ENCODE data around the gene TUBA1B. TPM values are rescaled to one million over a fixed set of nuclear protein-coding genes. Genes with fewer than 3 reads are reported as not detected.

The TUBA1B gene
- total and polyA plus RNA-seq, 2 of the 8 experiments (the other 6 are each of a cell fraction or from before 2014, with no cell fraction given): 2,092 to 6,837 TPM

GRCh38 chr12:49126852-49127763 lies 4.1 kb downstream of the TUBA1B start:
- Histone ChIP-seq H3K4ac (replicated peaks; ENCODE audit: insufficient read length, low read depth, low read length) (no peak overlapping the region), H2AFZ (ENCODE audit: low read length) (no peak overlapping the region), H4K5ac (ENCODE audit: insufficient read length, low read depth, low read length) (no peak overlapping the region), H2BK20ac (ENCODE audit: low read length) (no peak overlapping the region), H3K14ac (ENCODE audit: insufficient read length) (no peak overlapping the region), H3K9me3 (ENCODE audit: insufficient read depth in 2 of 2, low read depth in 1 of 2, low read length in 1 of 2) (peaks cover 0 to 3% of the 10 kb centered on the region in 2 experiments; a peak in 1 of 4 replicates), H2BK120ac (replicated peaks; ENCODE audit: low read depth, low read length) (no peak overlapping the region), H3K4me3 (ENCODE audit: extremely low read depth in 1 of 4, insufficient read depth in 2 of 4, low read depth in 3 of 4, low read length in 4 of 4) (no peak overlapping the region), H3K23me2 (ENCODE audit: low read depth, low read length) (peaks cover 8% of the 10 kb centered on the region), H3K27me3 (replicated peaks in 1 of 4; ENCODE audit: control insufficient read depth in 3 of 4, extremely low read depth in 1 of 4, insufficient read depth in 3 of 4, low read length in 3 of 4) (no peaks in the 10 kb centered on the region), H3K56ac (replicated peaks; ENCODE audit: insufficient read length, low read depth, low read length) (no peak overlapping the region), H3K18ac (ENCODE audit: extremely low read depth, low read length) (no peak overlapping the region), H3K36me3 (ENCODE audit: control insufficient read depth in 2 of 4, insufficient read depth in 4 of 4, low read length in 3 of 4) (peaks cover 17 to 32% (median 21%) of the 10 kb centered on the region in 4 experiments), H3K23ac (ENCODE audit: insufficient read length) (no peak overlapping the region), H4K91ac (replicated peaks; ENCODE audit: insufficient read length, low read length) (no peak overlapping the region), H3K79me2 (ENCODE audit: control insufficient read depth in 1 of 2, insufficient read depth in 2 of 2, low read length in 2 of 2) (peaks cover 0 to 21% of the 10 kb centered on the region in 2 experiments; a peak in 2 of 4 replicates), H3K9ac (replicated peaks in 1 of 4; ENCODE audit: extremely low read depth in 1 of 4, low read depth in 3 of 4, low read length in 3 of 4) (no peak overlapping the region), H3K4me2 (ENCODE audit: insufficient read depth in 1 of 2, low read depth in 2 of 2, low read length in 2 of 2) (no peak overlapping the region), H4K20me1 (replicated peaks in 1 of 2; ENCODE audit: control insufficient read depth in 1 of 2, insufficient read depth in 2 of 2, low read length in 2 of 2) (peaks cover 5 to 16% of the 10 kb centered on the region in 2 experiments), H2BK5ac (ENCODE audit: low read depth, low read length) (no peak overlapping the region), H4K8ac (ENCODE audit: extremely low read depth, insufficient read depth, low read length) (no peak overlapping the region), H3K4me1 (replicated peaks in 1 of 4; ENCODE audit: control insufficient read depth in 3 of 4, insufficient read depth in 4 of 4, low read length in 3 of 4) (peaks cover 0 to 4% (median 2%) of the 10 kb centered on the region in 4 experiments; a peak in 4 of 7 replicates), H3K79me1 (ENCODE audit: low read depth, low read length) (no peaks in the 10 kb centered on the region), H3K27ac (ENCODE audit: low read depth, low read length) (no peak overlapping the region), H2BK15ac (ENCODE audit: low read length) (no peak overlapping the region), H2BK12ac (ENCODE audit: low read depth, low read length) (no peak overlapping the region), H2AK5ac (ENCODE audit: low read depth, low read length) (no peak overlapping the region)
- CTCF ChIA-PET (ENCODE audit: partially characterized antibody): interaction anchor here (0.7 to 2.2 kb wide), 5 partner anchors 22 to 274 kb away, joined by 3 to 9 read pairs (median 3); no protein-coding TSS in a partner anchor
- FAIRE-seq: no peak
- DNase-seq (ENCODE audit: low read depth in 1 of 2, low spot score in 2 of 2): no peak
- TF ChIP-seq POLR2AphosphoS5 (IDR thresholded peaks at IDR 0.05; ENCODE audit: low read depth, low read length) (peak; percentile 78; the same call in 1 of the 2 replicates), SUZ12 (IDR thresholded peaks at IDR 0.05; ENCODE audit: low read length) (no peak), ATF2 (IDR thresholded peaks at IDR 0.05; ENCODE audit: low read length) (no peak; the same call in 1 of the 2 replicates), ASH2L (IDR thresholded peaks at IDR 0.05; ENCODE audit: low read length) (no peak), POLR2A (IDR thresholded peaks at IDR 0.05; ENCODE audit: control extremely low read depth in 1 of 2, low read depth in 2 of 2, low read length in 2 of 2) (peak in 1 of 2 experiments; percentile 58; a peak in 1 of 3 replicates), EZH2 (IDR thresholded peaks at IDR 0.05; ENCODE audit: low read depth, low read length, severe bottlenecking) (no peak)
- WGBS, 2 experiments (ENCODE audit: extremely low coverage in 1 of 2, insufficient coverage in 1 of 2, insufficient read length in 1 of 2, insufficient replicate concordance in 2 of 2, low coverage in 1 of 2, low lambda C conversion rate in 2 of 2, missing lambda C conversion rate in 1 of 2): 93% methylated on average over 4 of the region's 4 CpGs; no CpG with 5 or more reads in 1 of the 2 experiments
- POLR2A ChIA-PET (ENCODE audit: partially characterized antibody): interaction anchor here (0.7 to 8.6 kb wide), 24 partner anchors 10 to 317 kb away, joined by 3 to 132 read pairs (median 3); partner anchors contain the start of genes DHH, RHEBL1, TUBA1A and TUBA1C
